GM18907 (cell line): Measurements from ENCODE around the gene AGFG1.
A peak's percentile ranks its signal among the peaks of the same experiment; 100 is the strongest.

Experiments
- ATAC-seq: cut with Tn5 transposase; IDR thresholded peaks from one replicate; pipeline ENCODE4 v1.9.1; 2021; ENCODE audit warnings: mild to moderate bottlenecking, moderate library complexity; ENCODE audit not compliant: unreplicated experiment

The AGFG1 gene, protein sequence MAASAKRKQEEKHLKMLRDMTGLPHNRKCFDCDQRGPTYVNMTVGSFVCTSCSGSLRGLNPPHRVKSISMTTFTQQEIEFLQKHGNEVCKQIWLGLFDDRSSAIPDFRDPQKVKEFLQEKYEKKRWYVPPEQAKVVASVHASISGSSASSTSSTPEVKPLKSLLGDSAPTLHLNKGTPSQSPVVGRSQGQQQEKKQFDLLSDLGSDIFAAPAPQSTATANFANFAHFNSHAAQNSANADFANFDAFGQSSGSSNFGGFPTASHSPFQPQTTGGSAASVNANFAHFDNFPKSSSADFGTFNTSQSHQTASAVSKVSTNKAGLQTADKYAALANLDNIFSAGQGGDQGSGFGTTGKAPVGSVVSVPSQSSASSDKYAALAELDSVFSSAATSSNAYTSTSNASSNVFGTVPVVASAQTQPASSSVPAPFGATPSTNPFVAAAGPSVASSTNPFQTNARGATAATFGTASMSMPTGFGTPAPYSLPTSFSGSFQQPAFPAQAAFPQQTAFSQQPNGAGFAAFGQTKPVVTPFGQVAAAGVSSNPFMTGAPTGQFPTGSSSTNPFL

DNA sequence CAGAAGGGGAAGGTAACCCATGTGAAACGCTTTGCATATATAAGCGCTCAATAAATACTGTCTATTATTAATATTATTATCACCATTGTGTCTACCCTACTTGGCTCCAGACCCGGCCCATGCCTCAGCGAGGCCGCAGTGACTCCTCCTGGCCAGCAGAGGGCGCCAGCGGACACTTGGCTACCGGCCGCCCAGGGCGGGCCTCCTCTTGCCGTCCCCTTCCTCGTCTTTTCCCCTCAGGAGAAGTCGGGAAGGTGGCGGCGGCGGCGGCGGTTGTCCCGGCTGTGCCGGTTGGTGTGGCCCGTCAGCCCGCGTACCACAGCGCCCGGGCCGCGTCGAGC lies at the start of gene AGFG1:
AGFG1 (plus strand) TSS at position 233 of the 341 bp plus-strand sequence. CDS start 266 bp downstream, outside the sequence.
- peak; percentile 92 for ATAC-seq

DNA sequence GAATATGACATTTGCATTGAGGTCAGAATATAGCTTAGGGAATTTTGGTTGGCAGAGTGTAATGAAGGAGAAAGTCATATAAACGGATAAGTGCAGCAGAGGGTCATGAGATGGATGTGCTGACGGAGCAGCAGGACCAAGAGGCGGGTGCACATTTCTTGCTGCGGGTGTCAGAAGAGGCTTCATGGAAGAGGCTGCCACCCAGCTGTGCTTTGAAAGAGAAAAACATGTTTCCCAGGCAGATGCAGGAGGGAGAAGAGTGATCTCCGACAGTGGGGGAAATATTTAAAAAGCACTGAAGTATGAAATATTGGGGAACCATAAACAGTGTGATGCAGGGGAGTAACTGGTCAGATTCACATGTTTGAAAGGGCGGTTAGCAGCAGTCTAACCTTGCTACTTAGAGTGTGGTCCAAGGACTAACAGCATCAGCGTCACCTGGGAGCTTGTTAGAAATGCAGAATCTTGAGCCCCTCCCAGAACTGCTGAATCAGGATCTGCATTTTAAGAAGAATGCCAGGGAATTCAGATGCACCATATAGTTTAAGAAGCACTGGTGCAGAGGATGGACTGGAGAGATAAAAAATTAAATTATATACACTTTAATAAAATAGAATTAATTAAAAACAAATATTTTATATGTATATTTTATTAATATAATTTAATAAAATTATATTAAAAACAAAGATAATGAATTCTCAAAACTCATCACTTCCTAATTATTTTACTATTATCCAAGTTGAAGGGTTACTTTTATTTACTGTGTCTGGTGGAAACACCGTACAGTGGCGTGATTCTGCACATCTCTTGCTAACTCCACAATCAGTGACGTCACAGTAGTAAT lies 48.1 kb upstream of the AGFG1 start:
- ATAC-seq, result no peak

DNA sequence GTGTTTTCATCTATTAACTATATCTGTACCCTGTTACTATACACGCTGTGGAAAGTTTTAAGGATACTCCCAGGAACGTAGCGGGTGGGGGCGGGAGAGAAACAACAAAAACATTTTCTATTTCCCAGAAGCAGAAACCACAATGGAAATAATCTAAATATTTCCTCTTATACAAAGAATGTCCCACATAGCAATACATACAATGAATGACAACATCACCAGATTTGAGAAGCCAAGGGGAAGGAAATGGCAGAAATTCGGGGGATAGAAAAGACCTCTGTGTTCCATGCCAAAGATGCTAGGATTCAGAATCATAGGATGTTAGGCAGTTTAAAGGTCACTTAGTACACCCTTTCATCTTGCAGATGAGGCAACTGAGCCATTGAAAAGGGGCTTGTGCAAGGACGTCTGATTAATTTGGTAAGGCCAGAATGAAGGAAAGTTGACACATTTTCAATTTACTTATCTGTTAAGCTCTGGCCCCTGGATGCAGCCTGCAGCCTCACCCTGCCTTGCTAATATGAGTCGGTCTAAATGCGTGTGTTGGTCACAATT lies 43.1 kb upstream of the AGFG1 start:
- ATAC-seq, result no peak

DNA sequence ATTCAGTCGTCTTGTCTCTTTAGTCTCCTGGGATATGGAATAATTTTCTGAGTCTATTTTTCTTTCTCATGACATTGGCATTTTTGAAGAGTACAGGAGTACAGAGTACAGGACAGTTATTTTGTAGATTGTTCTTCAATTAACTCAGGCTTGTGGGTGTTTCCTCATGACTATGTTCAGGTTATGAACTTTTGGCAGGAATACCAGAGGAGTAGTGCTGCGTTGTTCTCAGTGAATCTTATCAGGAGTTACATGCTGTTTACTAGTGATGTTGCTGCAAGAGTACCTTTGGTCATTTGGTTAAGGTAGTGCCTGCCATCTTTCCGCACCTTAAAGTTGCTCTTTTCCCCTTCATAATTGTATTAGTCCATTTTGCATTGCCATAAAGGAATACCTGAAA lies 41.3 kb upstream of the AGFG1 start:
- ATAC-seq, result no peak

DNA sequence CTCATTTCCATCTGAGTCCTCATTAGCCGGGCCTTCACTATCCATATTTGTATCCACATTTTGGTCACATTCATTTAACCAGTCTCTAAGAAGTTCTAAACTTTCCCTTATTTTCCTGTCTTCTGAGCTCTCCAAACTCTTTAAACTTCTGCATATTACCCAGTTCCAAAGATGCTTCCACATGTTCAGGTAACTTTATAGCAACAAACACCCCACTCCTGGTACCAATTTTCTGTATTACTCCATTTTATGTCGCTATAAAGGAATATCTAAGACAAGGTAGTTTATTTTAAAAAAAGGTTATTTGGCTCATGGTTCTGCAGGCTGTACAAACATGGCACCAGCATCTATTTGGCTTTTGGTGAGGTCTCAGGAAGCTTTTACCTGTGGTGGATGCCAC lies 38.8 kb upstream of the AGFG1 start:
- ATAC-seq, result no peak

DNA sequence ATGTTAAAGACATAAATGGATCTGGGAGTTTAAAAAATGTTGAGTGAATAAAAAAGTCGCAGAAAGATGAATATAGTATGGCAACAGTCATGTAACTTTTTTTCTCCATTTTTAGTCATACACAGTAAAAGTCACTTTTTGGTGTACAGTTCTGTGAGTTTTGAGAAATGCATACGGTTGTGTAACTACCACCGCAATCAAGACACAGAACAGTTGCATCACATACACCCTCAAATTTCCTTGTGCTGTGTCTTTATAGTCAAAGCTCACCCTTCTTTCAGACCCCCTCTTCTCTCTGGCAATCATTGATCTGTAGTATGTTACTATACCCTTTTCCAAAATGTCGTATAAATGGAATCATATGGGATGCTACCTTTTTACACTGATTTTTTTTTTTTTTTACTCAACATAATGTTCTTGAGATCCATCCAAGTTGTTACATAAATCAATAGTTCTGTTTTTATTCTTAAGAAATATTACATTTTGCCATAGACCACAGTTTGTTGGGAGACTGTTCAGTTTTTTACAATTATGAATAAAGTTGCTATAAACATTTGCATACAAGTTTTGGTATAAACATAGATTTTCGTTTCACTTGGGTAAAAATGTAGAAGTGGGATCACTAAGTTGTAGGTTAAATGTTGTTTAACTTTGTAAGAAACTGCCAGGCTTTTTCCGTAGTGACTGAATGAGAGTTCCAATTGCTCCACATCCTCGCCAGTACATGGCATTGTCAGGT lies 35.4 kb upstream of the AGFG1 start:
- no peak for ATAC-seq

DNA sequence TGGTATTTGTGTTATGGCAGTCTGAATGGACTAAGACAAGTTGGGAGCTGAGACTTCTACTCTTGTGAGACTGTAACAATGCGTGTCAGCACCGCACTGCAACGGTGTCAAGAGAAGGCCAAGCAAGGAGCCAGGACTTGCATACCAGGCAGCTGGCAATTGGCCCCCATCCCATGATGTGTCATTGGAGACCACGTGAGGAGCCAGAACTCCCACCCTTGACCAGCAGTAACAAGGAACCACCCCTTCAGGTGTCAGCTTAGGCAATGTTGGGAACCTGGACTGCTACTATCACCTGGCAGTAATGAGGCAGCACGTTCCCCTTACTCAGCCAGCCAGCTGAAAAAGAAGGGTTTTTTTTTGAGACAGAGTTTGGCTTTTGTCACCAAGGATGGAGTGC lies 32.7 kb upstream of the AGFG1 start:
- no peak for ATAC-seq

DNA sequence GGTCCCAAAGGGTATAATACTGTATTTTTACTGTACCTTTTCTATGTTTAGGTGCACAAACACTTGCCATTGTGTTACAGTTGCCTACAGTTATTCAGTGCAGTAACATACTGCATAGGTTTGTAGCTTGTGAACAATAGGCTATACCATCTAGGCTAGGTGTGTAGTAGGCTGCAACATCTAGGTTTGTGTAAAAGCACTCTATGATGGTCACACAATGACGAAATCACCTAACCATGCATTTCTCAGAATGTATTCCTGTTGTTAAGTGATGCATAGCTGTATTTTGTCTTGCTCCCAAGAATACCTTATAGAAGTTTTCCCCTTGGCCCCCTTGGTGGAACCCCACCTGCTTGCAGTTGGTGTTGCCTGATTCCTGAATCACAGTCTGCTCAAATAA lies 29.3 kb upstream of the AGFG1 start:
- no peak for ATAC-seq

DNA sequence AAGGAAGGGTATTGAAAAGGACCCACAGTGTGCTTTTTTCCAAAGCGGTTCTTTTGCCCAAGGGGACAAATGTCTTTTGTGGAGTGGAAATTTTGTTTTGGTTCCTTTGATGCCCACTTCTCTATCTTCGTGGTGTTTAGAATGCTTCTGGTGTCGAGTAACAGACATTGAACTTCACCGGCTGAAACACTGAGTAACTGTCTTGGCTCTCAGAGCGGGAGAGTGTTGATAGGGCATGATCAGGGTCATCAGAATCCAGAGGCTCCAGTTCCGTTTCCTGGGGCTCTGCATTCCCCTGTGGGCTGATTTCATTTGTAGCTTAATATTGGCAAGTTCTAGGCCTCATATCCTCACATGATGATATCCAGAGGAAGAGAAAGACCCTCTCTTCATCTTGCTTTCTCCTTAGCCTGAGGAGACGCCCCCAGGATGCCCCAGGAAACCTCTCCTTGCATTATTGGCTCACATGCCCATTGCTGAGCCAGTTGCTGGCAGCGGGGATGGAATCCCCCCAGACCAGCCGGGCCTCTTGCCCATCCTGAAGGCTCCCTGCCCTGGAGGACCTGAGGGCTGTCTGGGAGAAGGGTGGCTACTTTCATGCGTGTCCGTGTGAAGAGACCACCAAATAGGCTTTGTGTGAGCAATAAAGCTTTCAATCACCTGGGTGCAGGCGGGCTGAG lies 27.9 kb upstream of the AGFG1 start:
- ATAC-seq, result no peak

DNA sequence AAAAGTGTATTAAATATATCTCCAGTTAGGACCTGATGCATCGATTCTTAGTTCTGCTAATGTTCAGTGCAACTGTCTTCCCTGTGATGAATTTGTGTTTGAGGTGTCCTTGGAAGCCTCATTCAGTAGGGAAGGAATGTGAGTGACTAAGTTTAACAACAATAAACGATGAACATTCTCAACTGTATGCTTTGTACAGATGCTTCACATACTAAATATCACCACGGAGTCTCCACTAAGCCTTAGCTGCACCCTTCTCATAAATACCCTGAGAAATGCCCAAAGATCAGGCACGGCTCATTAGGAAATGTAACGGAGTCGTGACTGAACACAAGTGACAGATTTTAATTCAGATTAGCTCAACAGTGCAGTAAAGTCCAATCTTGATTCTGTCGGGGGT lies 24.4 kb upstream of the AGFG1 start:
- no peak for ATAC-seq

DNA sequence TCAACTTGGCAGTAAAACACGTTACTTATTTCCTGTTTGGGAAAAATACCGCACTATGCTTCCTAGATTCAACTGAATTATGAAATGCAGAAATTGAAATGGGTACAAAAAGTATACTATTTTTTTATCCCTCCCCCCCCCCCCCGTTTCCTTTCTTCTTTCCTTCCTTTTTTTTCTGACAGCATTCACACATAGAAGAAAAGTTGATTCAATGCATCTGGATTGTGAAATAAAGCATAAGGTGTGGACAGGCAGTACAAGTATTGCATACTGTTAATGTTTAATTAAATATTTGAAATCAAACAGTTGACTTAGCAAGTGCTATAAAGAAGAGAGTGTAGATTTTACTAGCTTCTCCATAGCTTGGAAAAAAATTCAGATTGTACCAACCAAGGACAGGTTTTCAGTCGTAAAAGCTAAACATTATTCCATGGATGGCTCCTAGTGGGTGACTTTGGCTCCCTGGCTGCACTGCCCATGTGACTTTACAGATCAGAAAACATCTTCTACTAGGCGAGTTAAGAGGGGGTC lies 21.6 kb upstream of the AGFG1 start:
- ATAC-seq, result no peak

DNA sequence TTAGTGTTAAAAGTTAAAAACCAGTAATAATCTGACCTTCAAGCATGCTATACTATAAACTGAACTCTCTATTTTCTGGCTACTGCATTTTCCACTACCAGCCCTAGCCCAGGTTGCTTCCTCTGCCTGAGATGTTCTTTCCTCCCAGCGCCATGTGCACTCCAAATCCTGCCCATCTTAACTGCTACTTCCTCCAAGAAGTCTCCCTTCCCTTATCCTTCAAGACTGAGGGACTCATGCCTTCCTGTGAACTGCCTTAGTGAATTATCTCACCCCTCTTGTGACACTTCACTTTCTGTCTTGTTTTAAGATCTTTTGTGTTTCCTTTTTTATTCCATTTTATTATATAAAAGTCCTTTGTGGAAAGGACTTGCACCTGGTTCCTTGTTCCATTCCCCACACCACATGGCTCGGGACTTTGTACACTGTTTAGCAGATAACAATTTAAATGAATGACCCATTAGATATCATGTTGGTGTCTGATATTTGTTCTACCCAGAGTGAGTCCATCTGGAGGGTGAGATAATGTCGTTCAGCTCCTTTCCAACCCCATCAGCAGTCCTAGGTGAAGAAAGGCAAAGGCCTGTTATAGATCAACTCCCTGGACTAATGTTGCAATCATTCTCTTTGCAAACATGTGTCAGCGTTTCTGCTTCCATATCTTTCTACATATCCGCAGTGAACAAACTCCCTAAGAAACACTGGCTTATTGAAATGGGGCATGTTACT lies 20.9 kb upstream of the AGFG1 start:
- ATAC-seq, result no peak

DNA sequence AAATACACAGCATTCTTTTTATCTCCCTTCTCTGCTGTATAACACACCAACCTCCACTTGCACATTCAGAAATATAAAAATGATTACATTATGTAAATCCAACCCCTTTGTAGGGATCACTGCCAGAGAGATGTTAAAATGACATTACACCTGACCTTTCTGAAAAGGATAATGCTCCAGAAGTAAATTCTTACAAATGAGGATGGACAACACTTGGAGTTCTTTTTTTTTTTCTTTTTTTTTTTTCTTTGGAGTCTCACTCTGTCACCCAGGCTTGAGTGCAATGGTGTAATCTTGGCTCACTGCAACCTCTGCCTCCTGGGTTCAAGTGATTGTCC lies 20.3 kb upstream of the AGFG1 start:
- no peak for ATAC-seq

DNA sequence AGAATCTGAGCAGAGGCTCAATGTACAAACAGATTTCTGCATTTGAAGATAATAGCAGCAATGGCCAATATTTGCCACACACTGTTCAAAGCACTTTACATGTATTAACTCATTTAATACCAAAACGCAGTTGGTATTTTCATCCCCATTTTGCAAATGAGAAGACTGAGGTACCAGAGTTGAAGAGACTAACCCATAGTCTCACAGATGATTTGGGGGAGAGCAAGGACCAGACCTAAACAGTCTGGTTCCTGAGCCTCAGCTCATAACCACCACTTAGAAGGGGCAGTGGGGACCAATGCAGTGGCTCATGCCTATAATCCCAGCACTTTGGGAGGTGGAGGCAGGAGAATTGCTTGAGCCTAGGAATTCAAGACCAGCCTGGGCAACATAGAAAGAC lies 18.1 kb upstream of the AGFG1 start:
- ATAC-seq, result no peak

DNA sequence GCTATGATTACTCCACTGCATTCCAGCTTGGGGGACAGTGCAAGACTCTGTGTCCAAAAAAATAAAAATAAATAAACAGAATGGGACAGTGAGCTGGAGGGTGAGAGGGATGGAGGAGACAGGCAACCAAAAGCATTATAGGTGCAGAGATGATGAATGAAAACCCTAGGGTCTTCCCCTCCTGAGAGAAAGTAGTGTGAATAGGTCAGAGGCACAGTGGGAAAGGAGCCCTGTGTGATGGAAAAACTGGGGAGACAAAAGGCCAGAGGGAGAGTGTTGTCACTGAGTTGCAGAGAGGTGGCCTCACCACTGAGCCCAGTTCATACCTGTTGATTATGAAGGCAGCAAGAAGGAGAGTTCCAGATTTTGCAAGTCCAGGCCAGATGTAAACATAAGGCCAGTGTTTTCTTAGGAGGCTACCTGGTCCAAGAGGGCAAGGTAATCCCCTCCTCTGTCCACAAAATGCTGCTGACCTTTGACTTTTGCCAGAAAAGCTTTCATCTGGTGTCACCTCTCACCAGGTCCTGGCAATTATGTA lies 17.6 kb upstream of the AGFG1 start:
- no peak for ATAC-seq

DNA sequence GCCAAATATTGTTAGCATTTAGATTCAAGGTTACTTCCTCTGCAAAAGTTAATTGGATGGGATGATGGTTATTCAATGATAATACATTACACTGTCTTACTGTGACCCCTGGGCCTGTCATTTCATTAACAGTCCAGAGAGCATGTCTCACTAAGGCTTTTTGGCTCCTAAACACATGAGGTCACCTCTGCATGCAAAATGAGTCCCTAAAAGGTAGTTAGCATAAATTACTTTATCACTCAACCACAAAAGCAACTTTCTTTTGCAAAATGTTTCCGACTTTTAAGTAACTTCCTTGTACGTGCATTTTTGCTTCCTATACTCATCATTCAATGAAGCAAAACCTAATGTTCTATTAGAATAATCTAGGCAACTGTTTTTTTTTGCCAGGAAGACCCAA lies 16.8 kb upstream of the AGFG1 start:
- ATAC-seq, result no peak

DNA sequence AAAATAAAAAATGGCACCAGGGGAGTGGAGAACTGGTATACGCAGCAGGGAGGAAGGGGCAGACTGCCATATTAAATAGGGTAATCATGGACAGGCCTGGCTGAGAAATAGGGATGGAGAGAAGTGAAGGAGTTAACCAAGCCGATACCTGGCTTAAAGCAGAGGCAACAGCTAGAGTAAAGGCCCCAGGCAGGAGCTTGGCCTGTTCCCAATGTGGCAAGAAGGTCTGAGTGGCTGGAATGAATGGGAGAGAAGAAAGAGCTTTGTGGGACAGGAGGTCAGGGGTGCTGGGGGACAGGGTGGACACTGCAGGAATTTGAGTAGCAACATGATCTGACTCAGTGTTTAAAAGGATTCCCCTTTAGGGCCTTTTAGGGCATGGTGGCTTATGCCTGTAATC lies 15.9 kb upstream of the AGFG1 start:
- no peak for ATAC-seq

DNA sequence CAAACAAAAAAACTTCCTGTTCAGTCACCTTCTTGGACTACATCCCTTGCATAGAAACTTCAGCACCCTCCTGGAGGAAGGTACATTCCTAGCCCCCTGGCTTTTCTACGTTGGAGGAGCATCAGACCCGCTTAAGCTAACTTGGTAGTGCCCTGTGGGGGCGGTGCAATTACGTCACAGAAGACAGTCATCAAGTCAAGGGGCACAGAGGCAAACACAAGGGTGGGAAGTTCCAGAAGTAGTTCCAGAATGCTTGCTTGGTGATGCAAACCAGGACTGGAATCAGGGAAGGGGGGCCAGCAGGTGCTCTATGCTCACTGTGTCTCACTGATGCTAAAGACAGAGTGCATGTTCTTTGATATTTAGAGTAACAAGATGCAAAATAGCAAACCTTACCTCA lies 15.2 kb upstream of the AGFG1 start:
- no peak for ATAC-seq

DNA sequence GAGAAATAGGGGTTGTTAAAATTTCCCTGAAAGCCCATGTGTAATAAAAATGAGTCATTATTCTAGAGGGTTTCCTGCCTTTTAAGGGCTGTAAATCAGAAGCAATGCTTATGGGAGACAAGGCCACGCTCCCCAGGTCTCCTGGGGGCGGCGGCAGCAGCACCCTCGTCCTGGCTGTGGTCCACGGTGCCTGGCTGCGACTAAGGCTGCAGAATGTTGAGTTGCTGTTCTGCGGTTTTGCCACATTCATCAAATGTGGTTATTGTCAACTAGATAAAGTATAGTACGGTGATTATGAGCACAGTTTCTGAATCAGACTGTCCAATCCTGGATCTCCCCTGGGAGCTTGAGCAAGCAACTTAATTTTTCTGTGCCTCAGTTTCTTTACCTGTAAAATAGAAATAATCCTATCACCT lies 11.9 kb upstream of the AGFG1 start:
- ATAC-seq, result peak; percentile 37
